ENCODE measurements around the gene RANBP3.
"Not testable (repeated sequence)": the region's sequence is repeated elsewhere in the genome, so short reads cannot be mapped to it uniquely, and the experiment has no call there.

Gene RANBP3

DNA sequence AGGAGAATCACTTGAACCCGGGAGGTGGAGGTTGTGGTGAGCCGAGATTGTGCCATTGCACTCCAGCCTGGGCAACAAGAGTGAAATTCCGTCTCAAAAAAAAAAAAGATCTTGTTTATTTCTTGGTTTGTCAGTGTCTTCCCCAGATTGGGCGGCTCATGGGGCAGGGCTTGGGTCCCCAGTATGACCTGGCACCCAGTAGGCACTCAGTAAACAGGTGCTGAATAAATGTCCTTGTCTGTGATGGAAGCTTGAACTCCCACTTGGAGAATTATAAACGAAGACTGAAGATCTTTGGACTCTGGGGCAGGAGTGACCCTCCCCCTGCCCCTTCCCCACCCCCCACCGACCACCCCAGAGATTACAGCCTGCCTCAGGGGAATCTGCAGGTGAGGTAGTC, 97.7 kb downstream of the RANBP3 start:
- Histone ChIP-seq H3K9me2 (ENCODE audit: low read depth, low read length) (no peaks in the 10 kb centered on the region), H3K4me1 (ENCODE audit: insufficient read depth, low read length, severe bottlenecking) (no peaks in the 10 kb centered on the region), H2AFZ (ENCODE audit: low read length) (no peak overlapping the region), H3K9ac (ENCODE audit: low read length) (no peak overlapping the region), H3K27ac (ENCODE audit: low read depth, low read length, poor library complexity, severe bottlenecking) (no peak overlapping the region), H3K79me2 (ENCODE audit: insufficient read depth, low read length) (no peaks in the 10 kb centered on the region), H3F3A (ENCODE audit: insufficient read depth, low read length) (no peaks in the 10 kb centered on the region), H3K27me3 (ENCODE audit: insufficient read depth, low read length) (0 out of 2 replicates have a peak, but pooled peaks cover 6% of the 10 kb centered on the region), H3K9me3 (ENCODE audit: low read length) (no peaks in the 10 kb centered on the region), H3K4me3 (ENCODE audit: low read depth, low read length, poor library complexity, severe bottlenecking) (no peak overlapping the region), H3K4me2 (ENCODE audit: low read length) (no peak overlapping the region), H4K20me1 (ENCODE audit: insufficient read depth, low read length) (no peaks in the 10 kb centered on the region), H3K36me3 (ENCODE audit: insufficient read depth, low read length) (no peaks in the 10 kb centered on the region)
- TF ChIP-seq EZH2 (IDR thresholded peaks at IDR 0.05; ENCODE audit: borderline replicate concordance, low read length): no peak
- TF ChIP-seq, protein P1, sequence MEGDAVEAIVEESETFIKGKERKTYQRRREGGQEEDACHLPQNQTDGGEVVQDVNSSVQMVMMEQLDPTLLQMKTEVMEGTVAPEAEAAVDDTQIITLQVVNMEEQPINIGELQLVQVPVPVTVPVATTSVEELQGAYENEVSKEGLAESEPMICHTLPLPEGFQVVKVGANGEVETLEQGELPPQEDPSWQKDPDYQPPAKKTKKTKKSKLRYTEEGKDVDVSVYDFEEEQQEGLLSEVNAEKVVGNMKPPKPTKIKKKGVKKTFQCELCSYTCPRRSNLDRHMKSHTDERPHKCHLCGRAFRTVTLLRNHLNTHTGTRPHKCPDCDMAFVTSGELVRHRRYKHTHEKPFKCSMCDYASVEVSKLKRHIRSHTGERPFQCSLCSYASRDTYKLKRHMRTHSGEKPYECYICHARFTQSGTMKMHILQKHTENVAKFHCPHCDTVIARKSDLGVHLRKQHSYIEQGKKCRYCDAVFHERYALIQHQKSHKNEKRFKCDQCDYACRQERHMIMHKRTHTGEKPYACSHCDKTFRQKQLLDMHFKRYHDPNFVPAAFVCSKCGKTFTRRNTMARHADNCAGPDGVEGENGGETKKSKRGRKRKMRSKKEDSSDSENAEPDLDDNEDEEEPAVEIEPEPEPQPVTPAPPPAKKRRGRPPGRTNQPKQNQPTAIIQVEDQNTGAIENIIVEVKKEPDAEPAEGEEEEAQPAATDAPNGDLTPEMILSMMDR (IDR thresholded peaks at IDR 0.05; ENCODE audit: low read length): no peak

DNA sequence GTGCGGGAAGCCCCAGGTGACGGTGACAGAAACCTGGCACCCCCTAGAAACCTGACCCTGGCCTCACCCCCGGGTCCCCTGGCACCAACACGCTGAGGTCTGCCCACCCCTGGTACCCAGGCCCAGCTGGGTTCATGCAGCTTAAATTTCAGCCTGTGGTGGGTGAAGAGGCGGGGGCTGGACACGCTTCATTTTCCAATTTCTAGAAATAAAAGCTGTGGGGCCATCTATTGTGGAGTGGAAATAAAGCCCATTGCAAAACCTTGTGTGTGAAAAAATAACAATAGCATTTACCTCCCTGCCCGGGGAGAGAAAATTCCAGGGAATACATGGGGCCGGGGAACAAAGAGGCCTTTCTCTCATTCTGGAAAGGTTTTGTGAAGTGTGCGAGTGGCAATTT, 100.1 kb downstream of the RANBP3 start:
- H3K9ac ChIP-seq (ENCODE audit: low read length): no peak overlapping the region
- H3K9me2 ChIP-seq (ENCODE audit: low read depth, low read length): no peaks in the 10 kb centered on the region
- no peak for TF ChIP-seq EZH2 (IDR thresholded peaks at IDR 0.05; ENCODE audit: borderline replicate concordance, low read length)
- TF ChIP-seq, protein P1 (IDR thresholded peaks at IDR 0.05; ENCODE audit: low read length): no peak
- no peak overlapping the region for H2AFZ ChIP-seq (ENCODE audit: low read length)
- H3K27me3 ChIP-seq (ENCODE audit: insufficient read depth, low read length): 0 out of 2 replicates have a peak, but pooled peaks cover 6% of the 10 kb centered on the region
- H3K4me3 ChIP-seq (ENCODE audit: low read depth, low read length, poor library complexity, severe bottlenecking): no peak overlapping the region
- H3K4me1 ChIP-seq (ENCODE audit: insufficient read depth, low read length, severe bottlenecking): no peaks in the 10 kb centered on the region
- H3K4me2 ChIP-seq (ENCODE audit: low read length): no peak overlapping the region
- H3K79me2 ChIP-seq (ENCODE audit: insufficient read depth, low read length): no peaks in the 10 kb centered on the region
- no peaks in the 10 kb centered on the region for H3K9me3 ChIP-seq (ENCODE audit: low read length)
- no peaks in the 10 kb centered on the region for H3K36me3 ChIP-seq (ENCODE audit: insufficient read depth, low read length)
- H4K20me1 ChIP-seq (ENCODE audit: insufficient read depth, low read length): no peaks in the 10 kb centered on the region
- H3K27ac ChIP-seq (ENCODE audit: low read depth, low read length, poor library complexity, severe bottlenecking): no peak overlapping the region
- no peaks in the 10 kb centered on the region for H3F3A ChIP-seq (ENCODE audit: insufficient read depth, low read length)

GRCh38 chr19:5877427-5877826, 100.5 kb downstream of the RANBP3 start:
- no peaks in the 10 kb centered on the region for H3F3A ChIP-seq (ENCODE audit: insufficient read depth, low read length)
- H4K20me1 ChIP-seq (ENCODE audit: insufficient read depth, low read length): no peaks in the 10 kb centered on the region
- 0 out of 2 replicates have a peak, but pooled peaks cover 6% of the 10 kb centered on the region for H3K27me3 ChIP-seq (ENCODE audit: insufficient read depth, low read length)
- no peaks in the 10 kb centered on the region for H3K9me3 ChIP-seq (ENCODE audit: low read length)
- no peaks in the 10 kb centered on the region for H3K79me2 ChIP-seq (ENCODE audit: insufficient read depth, low read length)
- H3K4me3 ChIP-seq (ENCODE audit: low read depth, low read length, poor library complexity, severe bottlenecking): no peak overlapping the region
- no peaks in the 10 kb centered on the region for H3K36me3 ChIP-seq (ENCODE audit: insufficient read depth, low read length)
- H3K9ac ChIP-seq (ENCODE audit: low read length): no peak overlapping the region
- H3K9me2 ChIP-seq (ENCODE audit: low read depth, low read length): no peaks in the 10 kb centered on the region
- no peak overlapping the region for H3K27ac ChIP-seq (ENCODE audit: low read depth, low read length, poor library complexity, severe bottlenecking)
- no peak overlapping the region for H2AFZ ChIP-seq (ENCODE audit: low read length)
- H3K4me1 ChIP-seq (ENCODE audit: insufficient read depth, low read length, severe bottlenecking): no peaks in the 10 kb centered on the region
- TF ChIP-seq, protein P1 (IDR thresholded peaks at IDR 0.05; ENCODE audit: low read length): no peak
- no peak for TF ChIP-seq EZH2 (IDR thresholded peaks at IDR 0.05; ENCODE audit: borderline replicate concordance, low read length)
- no peak overlapping the region for H3K4me2 ChIP-seq (ENCODE audit: low read length)

DNA sequence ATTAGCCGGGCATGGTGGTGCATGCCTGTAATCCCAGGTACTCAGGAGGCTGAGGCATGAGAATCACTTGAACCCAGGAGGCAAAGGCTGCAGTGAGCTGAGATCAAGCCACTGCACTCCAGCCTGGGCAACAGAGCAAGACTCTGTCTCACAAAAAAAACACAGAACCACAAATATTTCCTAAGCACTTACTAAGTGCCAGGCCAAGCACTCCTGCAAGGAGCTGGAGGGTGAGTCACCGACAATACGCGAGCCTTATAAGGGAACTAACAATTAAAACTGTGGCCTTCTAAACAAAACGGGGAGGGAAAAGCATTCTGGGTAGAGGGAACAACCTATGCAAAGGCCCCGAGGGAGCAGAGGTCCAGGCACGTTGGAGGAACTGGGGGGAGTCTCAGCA, 103.4 kb downstream of the RANBP3 start:
- not testable (repeated sequence) for H3K4me2 ChIP-seq (ENCODE audit: low read length); H3K36me3 ChIP-seq (ENCODE audit: insufficient read depth, low read length); H2AFZ ChIP-seq (ENCODE audit: low read length); H3K9me3 ChIP-seq (ENCODE audit: low read length); H3K79me2 ChIP-seq (ENCODE audit: insufficient read depth, low read length); H3K27me3 ChIP-seq (ENCODE audit: insufficient read depth, low read length); H3K27ac ChIP-seq (ENCODE audit: low read depth, low read length, poor library complexity, severe bottlenecking); H3F3A ChIP-seq (ENCODE audit: insufficient read depth, low read length); H3K4me1 ChIP-seq (ENCODE audit: insufficient read depth, low read length, severe bottlenecking); H3K9ac ChIP-seq (ENCODE audit: low read length); H4K20me1 ChIP-seq (ENCODE audit: insufficient read depth, low read length); H3K9me2 ChIP-seq (ENCODE audit: low read depth, low read length); H3K4me3 ChIP-seq (ENCODE audit: low read depth, low read length, poor library complexity, severe bottlenecking)
